ENCODE results near the gene ILF2.
"Not testable (repeated sequence)": the region's sequence is repeated elsewhere in the genome, so short reads cannot be mapped to it uniquely, and the experiment has no call there.

ILF2 gene

DNA sequence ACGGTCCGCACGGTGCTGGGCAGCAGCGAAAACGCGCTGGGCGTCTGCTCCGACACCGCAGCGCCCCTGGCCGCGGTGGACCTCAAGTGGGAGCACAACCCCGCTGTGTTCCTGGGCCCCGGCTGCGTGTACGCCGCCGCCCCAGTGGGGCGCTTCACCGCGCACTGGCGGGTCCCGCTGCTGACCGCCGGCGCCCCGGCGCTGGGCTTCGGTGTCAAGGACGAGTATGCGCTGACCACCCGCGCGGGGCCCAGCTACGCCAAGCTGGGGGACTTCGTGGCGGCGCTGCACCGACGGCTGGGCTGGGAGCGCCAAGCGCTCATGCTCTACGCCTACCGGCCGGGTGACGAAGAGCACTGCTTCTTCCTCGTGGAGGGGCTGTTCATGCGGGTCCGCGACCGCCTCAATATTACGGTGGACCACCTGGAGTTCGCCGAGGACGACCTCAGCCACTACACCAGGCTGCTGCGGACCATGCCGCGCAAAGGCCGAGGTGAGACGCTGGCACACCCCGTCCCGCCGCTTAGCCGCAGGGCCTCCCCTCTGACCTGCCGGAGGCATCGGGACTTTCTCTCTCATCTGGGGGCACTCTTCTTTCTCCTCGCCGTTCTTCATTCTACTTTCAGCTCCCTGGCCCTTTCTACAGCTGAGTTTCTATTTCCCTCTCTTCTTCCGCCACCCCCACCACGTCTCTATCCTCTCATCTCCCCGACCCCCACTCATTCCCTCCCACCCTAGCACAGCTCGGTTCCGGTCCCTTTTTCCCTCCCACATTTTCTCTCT is 8.7 kb upstream of the ILF2 start:
- DNase-seq (ENCODE audit: low read depth), result no peak

DNA sequence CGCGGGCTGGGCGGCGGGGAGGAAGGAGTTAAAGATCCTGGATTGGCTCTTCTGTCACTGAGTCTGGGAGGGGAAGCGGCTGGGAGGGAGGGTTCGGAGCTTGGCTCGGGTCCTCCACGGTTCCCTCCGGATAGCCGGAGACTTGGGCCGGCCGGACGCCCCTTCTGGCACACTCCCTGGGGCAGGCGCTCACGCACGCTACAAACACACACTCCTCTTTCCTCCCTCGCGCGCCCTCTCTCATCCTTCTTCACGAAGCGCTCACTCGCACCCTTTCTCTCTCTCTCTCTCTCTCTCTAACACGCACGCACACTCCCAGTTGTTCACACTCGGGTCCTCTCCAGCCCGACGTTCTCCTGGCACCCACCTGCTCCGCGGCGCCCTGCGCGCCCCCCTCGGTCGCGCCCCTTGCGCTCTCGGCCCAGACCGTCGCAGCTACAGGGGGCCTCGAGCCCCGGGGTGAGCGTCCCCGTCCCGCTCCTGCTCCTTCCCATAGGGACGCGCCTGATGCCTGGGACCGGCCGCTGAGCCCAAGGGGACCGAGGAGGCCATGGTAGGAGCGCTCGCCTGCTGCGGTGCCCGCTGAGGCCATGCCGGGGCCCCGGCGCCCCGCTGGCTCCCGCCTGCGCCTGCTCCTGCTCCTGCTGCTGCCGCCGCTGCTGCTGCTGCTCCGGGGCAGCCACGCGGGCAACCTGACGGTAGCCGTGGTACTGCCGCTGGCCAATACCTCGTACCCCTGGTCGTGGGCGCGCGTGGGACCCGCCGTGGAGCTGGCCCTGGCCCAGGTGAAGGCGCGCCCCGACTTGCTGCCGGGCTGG is 7.9 kb upstream of the ILF2 start, which contains the start of gene NPR1:
NPR1 (plus strand) TSS at position 170 of the 818 bp plus-strand sequence; CDS start at position 591, 421 bp downstream.
- DNase-seq (ENCODE audit: low read depth), result no peak

- no peak for DNase-seq (ENCODE audit: low read depth)
Measured at GRCh38 chr1:153677718-153678518, 7.1 kb upstream of the ILF2 start.

- no peak for DNase-seq (ENCODE audit: low read depth)
Measured at GRCh38 chr1:153673511-153673910, 2.7 kb upstream of the ILF2 start.

- peak; percentile 13 for DNase-seq (ENCODE audit: low read depth)
Measured at GRCh38 chr1:153671628-153672353, 998 bp upstream of the ILF2 start.

DNA sequence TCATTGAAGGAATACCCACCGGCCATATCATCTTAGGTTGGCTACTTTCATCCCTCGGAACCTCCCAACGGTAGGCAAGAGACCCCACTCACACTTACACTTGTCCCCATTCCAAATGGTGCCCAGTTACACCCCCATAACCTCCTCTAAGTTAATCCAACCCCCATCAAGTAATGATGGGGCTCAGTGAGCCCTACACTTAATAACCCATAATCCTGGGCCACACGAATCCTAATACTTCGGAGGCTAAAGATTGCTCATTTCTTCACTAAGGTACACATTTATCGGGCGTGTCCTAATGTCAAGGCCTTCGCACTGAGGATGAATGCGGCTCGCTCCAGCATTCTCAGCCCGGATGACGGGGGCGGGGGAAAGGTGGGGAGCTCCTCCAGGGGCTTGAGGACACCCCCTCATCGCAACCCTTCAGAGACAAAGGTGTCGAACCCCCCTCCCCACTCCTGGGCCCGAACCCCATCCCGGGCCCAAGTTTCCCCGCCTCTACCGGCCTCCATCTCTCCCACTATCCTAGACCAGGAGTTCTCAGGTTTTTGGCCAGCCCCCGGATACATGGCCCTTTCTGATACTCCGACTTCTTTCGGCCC is 435 bp downstream of the ILF2 start:
- no peak for DNase-seq (ENCODE audit: low read depth)

DNA sequence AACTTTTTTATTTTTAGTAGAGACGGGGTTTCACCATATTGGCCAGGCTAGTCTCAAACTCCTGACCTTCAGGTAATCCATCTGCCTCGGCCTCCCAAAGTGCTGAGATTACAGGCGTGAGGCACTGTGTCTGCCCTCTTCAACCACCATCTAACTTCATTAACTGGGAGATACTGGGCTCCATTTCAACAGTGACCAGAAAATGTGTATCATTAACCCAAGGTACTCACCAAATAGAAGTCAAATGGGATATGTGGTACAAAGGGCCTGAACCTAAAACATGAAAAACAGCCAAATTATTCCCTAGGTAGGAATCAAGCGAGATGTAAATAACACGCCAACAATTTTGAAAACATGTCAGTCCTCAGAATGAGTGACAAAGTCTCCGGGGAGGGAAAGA is 1.2 kb downstream of the ILF2 start:
- DNase-seq (ENCODE audit: low read depth), result no peak

- not testable (repeated sequence) for DNase-seq (ENCODE audit: low read depth)
Measured at GRCh38 chr1:153668672-153669071, 2.1 kb downstream of the ILF2 start.

DNA sequence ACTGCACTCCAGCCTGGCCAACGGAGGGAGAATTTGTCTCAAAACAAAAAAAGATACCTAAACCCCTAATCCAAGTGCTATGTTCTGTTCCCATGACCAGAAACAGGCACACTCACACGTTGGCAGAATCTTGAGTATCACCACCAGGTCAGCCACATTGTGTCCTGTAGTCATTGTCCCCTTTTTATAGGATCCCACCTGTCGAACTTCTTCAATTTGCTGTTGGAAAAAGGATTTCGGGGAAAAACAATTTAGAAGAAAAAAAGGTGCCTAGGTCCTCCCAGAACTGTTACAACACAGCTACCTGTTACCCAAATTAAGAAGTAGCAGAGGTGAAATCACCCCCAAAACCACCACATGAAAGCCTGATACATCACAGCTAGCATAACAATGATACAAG is 3.4 kb downstream of the ILF2 start:
- DNase-seq (ENCODE audit: low read depth), result no peak

- DNase-seq (ENCODE audit: low read depth), result no peak
Measured at GRCh38 chr1:153663211-153663610, 7.6 kb downstream of the ILF2 start.

- no peak for DNase-seq (ENCODE audit: low read depth)
Measured at GRCh38 chr1:153662269-153662668, 8.5 kb downstream of the ILF2 start.

GRCh38 chr1:153661111-153661708 is 9.6 kb downstream of the ILF2 start:
- DNase-seq (ENCODE audit: low read depth), result no peak

DNA sequence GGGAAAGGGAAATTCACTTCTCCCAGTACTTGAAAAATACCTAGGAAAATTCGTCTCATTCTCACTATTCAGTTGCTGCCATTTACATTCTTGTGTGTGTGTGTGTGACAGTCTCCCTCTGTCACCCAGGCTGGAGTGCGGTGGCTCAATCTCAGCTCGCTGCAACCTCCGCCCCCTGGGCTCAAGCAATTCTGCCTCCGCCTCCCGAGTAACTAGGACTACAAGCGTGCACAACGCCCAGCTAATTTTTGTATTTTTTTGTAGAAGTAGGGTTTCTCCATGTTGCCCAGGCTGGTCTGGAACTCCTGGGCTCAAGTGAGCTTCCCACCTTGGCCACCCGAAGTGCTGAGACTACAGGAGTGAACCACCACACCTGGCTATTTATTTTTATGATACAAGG is 11.1 kb downstream of the ILF2 start:
- DNase-seq (ENCODE audit: low read depth), result no peak

- DNase-seq (ENCODE audit: low read depth), result no peak
Measured at GRCh38 chr1:153659175-153659534, 11.6 kb downstream of the ILF2 start.

GRCh38 chr1:153658400-153659174 is 12.2 kb downstream of the ILF2 start, which contains the start of gene SNAPIN:
TSS of gene SNAPIN (plus strand) at chr1:153658703. CDS start at chr1:153658744, 41 bp downstream.
- DNase-seq (ENCODE audit: low read depth), result peak; percentile 80

DNA sequence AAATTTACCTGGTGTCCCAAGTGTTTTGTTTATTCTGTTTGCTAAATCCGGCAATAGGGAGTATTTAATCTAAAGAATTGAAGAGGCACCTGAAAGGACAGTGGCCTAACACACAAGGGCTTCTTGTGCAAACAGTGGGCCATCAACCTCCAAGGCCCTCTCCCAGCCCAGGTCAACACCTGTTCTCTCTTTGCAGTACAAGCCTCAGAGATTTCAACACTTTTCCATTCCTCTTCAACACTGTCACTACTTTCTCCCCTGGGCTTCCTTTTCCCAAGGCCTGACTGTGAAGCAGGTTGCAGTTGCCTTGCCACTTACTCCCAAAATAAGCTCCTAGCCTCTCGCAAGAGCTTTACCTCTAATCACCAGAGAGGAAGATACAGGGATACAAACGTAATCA is 15.5 kb downstream of the ILF2 start:
- DNase-seq (ENCODE audit: low read depth), result no peak

DNA sequence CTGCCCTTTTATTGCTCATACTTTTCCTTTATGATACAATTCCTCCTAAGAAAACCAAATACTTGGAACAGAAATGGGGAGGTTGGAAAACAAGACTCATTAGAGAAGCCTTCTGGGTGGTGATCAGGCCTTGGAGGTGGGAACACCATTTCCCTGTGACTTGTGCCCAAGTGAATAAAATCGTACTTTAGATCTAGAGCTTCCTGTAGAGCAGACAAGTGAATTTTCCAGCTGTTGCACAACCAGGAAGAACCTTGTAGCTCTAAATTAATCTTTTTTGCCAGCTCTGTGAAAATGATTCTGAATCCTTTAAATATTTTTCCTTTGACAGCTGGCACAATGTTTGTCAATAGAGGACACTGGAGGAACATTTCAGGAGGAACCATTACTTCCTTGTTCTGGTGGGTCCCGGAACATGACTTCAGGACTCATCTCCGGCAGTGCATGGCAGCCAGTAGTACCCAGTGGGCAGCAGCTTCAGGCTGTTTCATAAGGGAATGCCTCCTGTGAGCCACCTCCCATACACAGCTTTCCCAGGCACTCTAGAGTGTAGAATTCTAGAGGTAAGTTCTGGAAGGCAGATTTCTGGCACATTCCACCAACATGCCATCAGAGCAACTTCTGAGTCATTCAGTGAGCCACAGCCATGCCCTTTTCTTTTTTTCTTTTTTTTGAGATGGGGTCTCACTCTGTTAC is 17.8 kb downstream of the ILF2 start:
- DNase-seq (ENCODE audit: low read depth), result no peak

DNA sequence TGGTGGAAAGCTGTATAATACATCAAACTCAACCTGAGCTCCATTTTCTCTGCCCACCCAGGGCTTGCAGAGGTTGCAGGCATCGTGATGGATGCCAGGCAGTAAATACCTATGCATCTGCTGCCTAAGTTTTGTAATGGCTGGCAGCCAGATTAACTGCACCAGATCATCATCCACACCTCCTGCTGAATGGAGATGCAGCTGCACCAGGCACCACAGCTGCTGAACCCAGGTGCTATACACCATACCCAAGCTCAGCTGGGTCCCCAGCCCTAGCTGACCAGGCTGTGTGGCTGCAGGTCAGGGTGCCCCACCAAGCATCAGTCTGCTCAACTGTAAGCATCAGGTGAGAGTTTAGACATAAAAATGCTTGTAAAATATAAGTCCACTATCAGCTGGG is 19.0 kb downstream of the ILF2 start:
- DNase-seq (ENCODE audit: low read depth), result no peak

- no peak for DNase-seq (ENCODE audit: low read depth)
Measured at GRCh38 chr1:153649863-153650235, 20.9 kb downstream of the ILF2 start.
